ENCODE measurements around the gene NPAS4. TPM values are rescaled to one million over a fixed set of nuclear protein-coding genes. Genes with fewer than 3 reads are reported as not detected.

Gene NPAS4
- total and polyA plus RNA-seq, 9 of the 15 experiments (the other 6 are each of a cell fraction or from before 2014, with no cell fraction given): not detected

- TF ChIP-seq ZNF655 (CRISPR knock-in tag; IDR thresholded peaks at IDR 0.05) (no peak), E2F1 (CRISPR knock-in tag; IDR thresholded peaks at IDR 0.05) (no peak), FOXM1 (IDR thresholded peaks at IDR 0.05; ENCODE audit: low read depth) (0 out of 2 replicates have a peak, but pooled peaks have one; percentile 14), FOXM1 (CRISPR knock-in tag; IDR thresholded peaks at IDR 0.05; ENCODE audit: low read depth) (no peak), PTBP1 (IDR thresholded peaks at IDR 0.05; ENCODE audit: low read depth, low read length) (no peak), HMGN3 (IDR thresholded peaks at IDR 0.05; ENCODE audit: borderline replicate concordance, extremely low read depth, insufficient read length, low read depth, low read length) (peak; percentile 81), ZNF76 (CRISPR knock-in tag; IDR thresholded peaks at IDR 0.05; ENCODE audit: borderline replicate concordance) (no peak), ZNF121 (CRISPR knock-in tag; conservative IDR thresholded peaks at IDR 0.05) (no peak), POLR2A (conservative IDR thresholded peaks at IDR 0.05) (peak; percentile 84; the same call in 1 of the 2 replicates), XRCC3 (IDR thresholded peaks at IDR 0.05) (no peak), POLR2G (IDR thresholded peaks at IDR 0.05; ENCODE audit: low read depth, low read length) (peak; percentile 86), LEF1 (IDR thresholded peaks at IDR 0.05) (0 out of 2 replicates have a peak, but pooled peaks have one; percentile 30), TRIM24 (IDR thresholded peaks at IDR 0.05) (no peak), PML (IDR thresholded peaks at IDR 0.05; ENCODE audit: low read length) (peak; percentile 79), EP300 (IDR thresholded peaks at IDR 0.05; ENCODE audit: low read length) (no peak), CREB1 (IDR thresholded peaks at IDR 0.05) (0 out of 2 replicates have a peak, but pooled peaks have one; percentile 12), CREB1 (CRISPR knock-in tag; IDR thresholded peaks at IDR 0.05) (no peak), ETV5 (CRISPR knock-in tag; IDR thresholded peaks at IDR 0.05; ENCODE audit: low read depth) (no peak), CEBPG (CRISPR knock-in tag; IDR thresholded peaks at IDR 0.05) (no peak), CEBPG (tag; conservative IDR thresholded peaks at IDR 0.05 in 1 of 2, IDR thresholded peaks at IDR 0.05 in 1 of 2) (no peak)
Observed at GRCh38 chr11:66371627-66372415, 49.0 kb upstream of the NPAS4 start, which contains the start of gene SLC29A2 (continued).
